Inflammatory macrophage treated with lipopolysaccharide for 1 hour (primary cell): Measurements from ENCODE around the gene NSUN4.
"Not testable (repeated sequence)": the region's sequence is repeated elsewhere in the genome, so short reads cannot be mapped to it uniquely, and the experiment has no call there.

Source experiments
- DNase-seq, 2 donors: peaks; one replicate each; pipeline ENCODE4 v3.0.0-alpha.2; 2020 to 2022

Gene NSUN4

DNA sequence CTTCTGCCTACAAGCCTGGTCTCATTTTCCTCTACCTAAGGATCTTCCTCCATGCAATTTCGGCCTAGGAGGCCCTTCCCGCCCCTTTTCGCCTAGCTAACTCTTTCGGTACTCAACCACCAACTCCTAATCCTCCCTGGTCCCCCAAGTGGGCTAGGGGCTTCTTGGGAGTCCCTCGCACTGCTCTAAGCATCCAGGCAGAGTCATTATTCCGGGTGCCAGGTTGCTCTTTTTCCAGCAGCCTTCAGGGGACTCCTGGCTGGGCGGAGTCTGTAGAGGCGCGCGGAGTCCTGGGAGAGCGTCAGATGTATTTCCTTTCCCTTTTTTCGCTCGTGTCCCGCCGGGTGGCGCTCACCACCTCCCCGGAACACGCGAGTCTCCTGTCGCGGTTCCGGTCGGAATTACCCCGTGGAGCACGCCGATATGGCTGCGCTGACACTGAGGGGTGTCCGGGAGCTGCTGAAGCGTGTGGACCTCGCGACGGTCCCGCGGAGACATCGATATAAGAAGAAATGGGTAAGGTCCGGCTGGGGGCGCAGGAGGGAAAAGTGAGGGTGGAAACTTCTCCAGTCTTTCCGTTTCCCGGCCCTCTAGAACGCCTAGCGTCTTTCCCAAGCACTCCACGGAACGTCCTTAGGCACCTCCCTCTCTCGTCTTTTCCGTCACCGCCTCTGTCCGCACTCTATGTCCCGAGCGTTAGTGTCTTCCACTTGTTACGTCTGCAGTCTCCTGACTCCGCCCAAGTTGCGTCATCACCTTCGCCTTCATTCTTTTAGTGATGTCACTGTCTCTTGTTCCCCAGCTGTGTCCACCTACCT, at the start of gene NSUN4:
TSS of gene NSUN4 (plus strand) at position 404 of the 818 bp plus-strand sequence. CDS start at position 424, 20 bp downstream.
- peak; percentile 92 to 97 for DNase-seq

DNA sequence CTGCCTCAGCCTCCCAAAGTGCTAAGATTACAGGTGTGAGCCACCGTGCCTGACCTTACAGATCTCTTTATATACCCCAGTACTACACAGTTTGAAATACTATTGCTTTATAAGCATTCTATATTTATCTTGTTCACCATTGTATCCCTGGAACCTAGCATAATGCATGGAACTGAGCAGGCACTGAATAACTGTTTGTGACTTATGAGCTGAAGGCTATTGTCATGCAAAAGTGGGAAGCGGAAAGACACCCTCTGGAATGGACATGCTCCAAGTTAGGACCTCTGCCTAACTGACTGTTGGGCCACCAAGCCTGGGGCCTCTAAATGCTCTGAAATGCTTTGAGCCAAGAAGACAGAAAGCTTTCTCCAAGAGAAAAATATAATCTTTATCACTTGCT, 45.3 kb upstream of the NSUN4 start:
- no peak for DNase-seq

DNA sequence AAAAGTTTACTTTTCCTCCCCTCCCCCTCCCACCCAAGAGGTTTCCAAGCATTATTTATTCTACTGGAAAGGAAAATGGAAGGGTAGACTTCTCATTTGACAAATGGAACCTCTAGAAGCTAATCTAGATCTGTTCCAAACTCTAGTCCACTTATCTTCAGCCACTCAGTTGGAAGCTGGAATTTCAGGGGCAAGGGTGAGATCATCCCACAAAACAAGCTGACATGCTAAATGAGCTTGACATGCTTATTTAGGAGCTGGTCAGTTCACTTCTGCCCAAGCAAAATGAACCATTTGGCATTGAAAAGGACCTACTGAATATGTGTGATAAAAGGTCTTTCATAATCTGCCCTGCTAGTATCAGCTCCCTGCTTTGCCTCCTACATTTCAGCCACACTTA, 42.2 kb upstream of the NSUN4 start:
- no peak for DNase-seq

DNA sequence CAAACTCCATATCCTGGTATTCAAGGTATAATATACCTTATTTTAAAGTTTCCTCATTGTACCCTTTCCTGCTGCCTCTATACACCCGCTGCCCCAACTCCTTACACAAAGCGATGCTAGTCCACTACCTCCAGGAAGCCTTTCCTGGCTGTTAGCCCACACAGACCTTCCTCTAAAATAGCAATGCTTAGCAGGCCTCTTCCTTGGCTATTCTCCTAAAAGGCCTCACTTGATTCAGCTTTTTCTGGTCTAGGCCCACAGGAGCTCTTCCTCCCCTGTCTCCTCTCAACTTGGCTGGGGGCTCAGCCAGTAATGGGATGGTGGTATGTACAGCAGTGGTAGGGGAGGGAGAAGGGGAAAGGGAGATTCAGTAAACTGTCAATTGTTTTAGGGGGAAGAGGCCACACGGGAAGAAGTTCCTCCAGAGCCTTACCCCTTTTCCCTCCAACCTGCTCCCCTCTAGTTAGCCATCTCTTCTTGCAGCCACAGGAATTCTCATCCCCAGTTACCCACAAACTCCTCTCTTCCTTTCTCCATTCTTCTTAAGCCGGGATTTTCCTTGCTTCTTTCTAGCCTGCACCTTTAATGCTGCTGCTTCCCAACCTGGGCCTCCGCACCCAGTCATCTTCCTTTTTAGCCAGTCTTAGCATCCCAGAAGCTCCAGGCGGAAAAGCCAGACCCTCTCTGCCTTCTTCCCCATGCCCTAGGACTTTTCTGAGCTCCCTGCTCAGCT, 39.8 kb upstream of the NSUN4 start:
- DNase-seq: no peak

DNA sequence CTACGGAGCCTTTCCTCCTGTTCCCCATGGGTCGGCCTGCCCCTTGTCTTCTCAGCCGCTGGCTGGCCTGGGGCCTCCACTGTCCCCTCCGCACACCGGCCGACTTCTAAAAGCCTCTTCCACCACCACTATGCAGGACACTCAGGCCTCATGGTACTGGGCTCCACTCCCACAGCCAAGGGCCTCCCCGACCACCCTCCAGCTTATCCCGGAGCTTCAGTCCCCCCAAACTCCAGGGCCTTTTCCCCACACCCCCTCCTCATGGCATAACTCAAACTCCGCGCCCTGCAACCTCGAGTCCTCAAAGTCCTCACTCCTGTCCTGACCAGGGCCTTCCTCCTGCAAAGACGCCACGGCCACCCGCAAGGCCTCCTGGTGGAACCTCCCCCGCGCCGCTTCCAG, 39.2 kb upstream of the NSUN4 start:
- no peak for DNase-seq

DNA sequence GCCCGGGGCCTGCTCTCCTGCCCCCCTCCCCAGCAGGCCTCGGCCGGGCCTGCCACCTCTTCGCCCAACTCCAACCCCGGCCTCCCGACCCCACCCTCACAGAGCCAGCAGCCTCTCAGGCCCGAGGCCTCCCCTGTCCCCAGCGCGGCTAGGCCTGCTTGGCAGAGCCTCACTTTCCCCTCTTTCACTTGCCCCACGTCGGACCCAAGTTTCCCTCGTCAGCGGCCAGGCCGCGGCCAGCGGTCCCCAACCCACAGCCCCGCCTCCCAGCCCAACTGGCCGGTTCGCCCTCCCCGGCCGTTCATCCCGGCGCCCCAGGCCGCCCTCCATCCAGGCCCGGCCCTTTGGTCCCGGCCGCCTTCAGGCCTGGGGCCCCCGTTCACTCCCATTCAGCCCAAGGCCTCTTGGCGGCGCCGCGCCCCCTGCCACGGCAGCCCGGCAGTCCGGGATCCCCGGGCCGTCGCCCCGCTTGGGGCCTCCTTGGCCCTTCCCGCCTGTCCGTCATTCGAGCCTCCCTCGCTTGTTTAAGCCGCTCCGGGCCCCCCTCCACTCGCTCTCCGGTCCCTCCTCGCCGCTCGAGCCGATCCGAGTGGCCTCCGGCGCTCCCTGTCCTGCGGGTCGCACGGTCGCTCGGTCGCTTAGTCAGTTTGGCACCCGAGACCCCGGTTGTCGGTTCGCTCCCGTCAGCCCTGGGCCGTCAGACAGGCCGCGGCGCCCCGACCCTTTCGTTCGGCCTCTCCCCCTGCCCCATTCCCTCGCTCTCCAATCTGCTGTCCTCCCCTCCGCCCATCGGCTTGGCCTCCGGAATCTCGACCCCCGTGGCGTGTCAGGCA, 38.6 kb upstream of the NSUN4 start:
- DNase-seq: peak in 1 of 2 donors; percentile 51

DNA sequence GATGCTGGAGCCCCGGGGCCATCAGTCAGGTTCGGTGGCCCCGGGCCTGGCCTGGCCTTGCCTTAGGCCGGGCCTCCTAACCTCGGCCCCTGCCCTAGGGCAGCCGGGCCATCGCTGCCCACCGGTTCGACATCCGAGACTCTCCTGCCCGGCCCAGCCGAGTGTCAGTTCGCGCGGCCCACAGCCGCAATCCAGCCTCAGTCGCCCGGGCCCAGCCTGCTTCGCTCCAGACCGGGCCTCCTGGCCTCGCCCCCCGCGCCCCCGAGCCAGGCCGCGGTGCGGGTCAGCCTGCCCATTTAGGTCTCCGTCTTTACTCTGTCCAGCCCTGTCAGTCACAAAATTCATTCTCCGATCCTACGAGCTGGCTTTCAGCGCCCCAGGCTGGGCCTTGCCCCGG, 38.0 kb upstream of the NSUN4 start:
- DNase-seq: peak in 1 of 2 donors; percentile 11

DNA sequence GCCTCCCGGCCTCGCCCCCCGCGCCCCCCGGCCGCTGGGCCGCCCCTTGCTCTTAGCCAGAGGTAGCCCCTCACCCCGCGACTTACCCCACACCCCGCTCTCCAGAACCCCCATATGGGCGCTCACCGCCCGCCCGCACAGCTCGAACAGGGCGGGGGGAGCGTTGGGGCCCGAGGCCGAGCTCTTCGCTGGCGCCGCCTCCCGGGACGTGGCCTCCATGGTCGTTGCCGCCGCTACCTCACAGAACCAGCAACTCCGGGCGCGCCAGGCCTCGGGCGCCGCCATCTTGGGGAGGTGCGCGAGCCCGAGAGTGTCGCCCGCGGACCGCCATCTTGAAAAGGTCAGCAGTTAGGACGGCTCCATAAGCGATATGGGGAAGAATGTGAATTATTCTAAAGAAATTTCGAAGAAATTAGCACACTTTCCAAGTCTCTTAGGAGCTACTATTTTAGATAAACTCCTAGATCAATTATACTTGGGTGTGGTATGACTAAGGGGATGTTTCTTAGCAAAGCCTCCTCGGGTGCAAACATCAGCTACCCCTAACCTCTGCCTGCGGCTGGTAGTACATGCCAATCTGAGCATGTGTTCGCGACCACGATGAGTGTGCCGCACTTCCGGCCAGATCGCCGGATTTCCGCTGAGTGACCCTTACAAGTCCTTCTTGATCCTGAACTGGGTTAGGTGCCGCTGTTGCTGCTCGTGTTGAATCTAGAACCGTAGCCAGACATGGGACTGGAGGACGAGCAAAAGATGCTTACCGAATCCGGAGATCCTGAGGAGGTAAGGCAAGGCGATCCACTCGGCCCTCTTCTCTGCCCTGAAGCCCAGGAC, 37.4 kb upstream of the NSUN4 start, which contains the start of the genes LRRC41 and UQCRH:
TSS of gene LRRC41 (minus strand) at position 579 of the 834 bp plus-strand sequence. CDS start at position 285, 294 bp downstream.
TSS of gene UQCRH (plus strand) at position 661 of the 834 bp plus-strand sequence. CDS start at position 730, 69 bp downstream.
- DNase-seq: peak; percentile 92 to 98

DNA sequence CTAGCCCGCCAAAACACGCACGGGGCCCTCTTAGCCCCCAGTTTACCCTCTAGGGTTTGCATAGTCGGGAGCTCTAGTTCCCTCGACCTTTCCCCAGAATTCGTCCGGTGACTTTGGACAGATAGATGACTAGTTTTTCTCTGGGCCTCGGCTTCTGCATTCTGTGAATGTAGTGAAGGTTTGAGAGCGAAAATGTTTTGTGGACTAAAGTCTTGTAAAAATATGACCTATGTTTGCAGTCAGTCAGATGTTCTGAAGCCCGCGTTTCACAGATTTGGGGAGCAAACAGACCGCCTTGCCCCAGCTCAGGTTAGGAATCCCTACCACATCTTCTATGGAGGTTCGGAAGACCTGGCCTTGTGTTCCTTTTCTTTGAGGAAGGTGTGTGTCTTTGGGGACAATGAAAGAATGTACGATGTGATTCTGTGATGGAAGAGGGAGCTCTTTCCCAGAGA, 36.7 kb upstream of the NSUN4 start:
- DNase-seq: no peak

DNA sequence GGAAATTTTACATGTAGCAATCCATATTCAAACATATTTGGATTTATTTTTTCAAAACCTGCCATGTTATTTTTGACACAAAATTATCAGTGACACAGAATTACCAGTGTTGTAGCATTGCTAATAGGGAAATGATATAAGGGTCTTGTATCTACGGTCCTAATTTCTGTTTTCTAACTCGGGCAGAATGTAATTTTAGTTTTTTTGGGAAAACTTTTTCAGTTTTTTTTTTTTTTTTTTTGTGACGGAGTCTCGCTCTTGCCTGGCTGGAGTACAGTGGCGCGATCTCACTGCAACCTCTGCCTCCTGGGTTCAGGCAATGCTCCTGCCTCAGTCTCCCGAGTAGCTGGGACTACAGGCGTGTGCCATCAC, 34.5 kb upstream of the NSUN4 start:
- DNase-seq: no peak

DNA sequence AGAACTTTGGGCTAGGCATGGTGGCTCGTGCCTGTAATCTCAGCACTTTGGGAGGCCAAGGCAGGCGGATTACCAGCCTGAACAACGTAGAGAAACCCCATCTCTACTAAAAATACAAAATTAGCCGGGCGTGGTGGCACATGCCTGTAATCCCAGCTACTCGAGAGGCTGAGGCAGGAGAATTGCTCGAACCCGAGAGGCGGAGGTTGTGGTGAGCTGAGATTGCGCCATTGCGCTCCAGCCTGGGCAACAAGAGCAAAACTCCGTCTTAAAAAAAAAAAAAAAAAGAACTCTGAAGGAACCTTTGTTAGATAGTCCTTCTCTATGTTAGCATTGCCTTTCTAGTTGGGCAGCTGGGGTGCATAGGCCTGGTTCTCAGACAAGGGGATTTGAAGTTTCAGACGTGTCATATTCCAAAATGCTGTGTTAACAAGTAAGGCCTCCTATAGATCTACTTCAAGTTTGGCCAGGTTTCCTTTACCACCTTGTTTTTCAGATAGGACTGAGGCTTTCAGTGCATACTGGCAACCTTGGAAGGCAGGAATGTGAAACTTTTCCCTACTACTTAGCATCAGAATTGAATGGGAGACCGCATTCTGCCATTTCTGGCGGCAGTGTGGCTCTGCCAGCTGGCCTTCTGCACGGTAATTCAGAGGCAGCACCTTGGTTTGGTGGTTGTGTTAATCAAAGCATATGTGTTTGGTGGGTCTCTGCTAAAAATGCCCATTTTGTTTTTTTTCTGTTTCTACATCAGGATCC, 31.0 kb upstream of the NSUN4 start:
- DNase-seq: no peak

DNA sequence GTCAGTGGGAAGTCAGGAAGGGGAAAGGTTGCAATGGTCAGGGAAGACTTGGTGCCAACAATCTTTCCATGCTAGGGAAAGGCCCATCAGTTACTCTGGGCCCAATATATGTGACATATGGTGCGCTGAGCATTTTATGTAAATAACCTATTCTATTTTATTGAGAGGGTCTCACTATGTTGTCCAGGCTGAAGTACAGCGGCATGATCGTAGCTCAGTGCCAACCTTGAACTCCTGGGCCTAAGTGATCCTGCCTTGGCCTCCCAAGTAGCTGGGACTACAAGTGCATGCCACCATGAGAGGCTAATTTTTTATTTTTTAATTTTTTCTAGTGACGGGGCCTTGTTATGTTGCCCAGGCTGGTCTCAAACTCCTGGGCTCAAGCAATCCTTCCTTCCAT, 30.3 kb upstream of the NSUN4 start:
- no peak for DNase-seq

DNA sequence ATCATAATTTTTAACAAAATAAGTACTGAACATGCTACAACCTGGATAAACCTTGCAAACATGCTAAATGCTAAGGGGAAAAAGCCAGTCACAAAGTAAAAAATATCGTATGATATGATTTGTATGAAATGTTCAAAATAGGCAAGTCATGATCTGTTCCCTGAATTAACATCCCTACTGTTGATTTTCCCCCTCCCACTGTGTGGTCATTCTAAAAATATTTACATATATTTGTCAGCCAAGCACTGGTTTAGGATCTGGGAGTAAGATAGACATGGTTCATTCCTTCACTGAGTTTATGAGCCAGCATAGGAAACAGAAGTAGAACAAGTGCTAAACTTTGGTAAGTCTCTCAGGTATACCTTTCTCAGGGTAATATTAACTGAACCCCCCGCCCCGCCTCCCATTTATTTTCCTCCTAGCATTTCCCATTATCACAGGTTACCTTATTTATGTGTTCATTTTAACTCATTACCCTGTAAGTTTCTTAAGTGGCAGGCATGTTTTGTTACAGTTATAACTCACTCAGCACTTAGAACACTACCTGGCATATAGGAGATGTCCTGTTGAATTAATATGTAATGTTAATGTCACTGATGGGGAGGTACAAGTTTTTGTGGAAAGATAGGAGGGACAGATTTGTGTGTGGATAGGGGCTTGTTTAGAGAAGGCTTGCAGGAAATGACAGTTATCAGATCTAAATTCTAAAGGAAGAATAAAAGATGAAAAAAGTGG, 24.8 kb upstream of the NSUN4 start:
- DNase-seq: no peak

DNA sequence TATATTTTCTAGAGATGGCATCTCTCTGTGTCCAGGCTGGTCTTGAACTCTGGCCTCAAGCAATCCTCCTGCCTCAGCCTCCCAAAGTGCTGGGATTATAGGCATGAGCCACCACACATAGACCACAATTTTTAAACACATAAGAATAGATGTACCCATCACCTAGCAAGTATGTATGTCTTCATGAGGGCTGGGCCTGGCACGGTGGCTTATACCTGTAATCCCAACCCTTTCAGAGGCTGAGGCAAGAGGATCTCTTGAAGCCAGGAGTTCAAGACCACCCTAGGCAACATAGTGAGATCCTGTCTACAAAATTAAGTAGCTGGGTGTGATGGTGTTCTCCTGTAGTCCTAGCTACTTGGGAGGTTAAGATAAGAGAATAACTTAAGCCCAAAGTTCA, 23.3 kb upstream of the NSUN4 start:
- DNase-seq: no peak

DNA sequence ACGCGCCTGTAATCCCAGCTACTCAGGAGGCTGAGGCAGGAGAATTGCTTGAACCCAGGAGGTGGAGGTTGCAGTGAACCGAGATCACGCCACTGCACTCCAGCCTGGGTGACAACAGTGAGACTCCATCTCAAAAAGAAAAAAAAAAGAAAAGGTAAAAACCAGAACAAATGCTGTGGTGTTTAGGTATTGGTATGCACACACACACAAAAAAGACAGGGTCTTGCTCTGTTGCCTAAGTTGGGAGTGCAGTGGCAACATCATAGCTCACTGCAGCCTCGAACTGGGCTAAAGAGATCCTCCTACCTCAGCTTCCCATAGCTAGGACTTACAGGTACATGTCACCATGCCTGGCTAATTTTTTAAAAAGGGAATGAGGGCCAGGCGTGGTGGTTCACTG, 21.3 kb upstream of the NSUN4 start:
- DNase-seq: not testable (repeated sequence)

DNA sequence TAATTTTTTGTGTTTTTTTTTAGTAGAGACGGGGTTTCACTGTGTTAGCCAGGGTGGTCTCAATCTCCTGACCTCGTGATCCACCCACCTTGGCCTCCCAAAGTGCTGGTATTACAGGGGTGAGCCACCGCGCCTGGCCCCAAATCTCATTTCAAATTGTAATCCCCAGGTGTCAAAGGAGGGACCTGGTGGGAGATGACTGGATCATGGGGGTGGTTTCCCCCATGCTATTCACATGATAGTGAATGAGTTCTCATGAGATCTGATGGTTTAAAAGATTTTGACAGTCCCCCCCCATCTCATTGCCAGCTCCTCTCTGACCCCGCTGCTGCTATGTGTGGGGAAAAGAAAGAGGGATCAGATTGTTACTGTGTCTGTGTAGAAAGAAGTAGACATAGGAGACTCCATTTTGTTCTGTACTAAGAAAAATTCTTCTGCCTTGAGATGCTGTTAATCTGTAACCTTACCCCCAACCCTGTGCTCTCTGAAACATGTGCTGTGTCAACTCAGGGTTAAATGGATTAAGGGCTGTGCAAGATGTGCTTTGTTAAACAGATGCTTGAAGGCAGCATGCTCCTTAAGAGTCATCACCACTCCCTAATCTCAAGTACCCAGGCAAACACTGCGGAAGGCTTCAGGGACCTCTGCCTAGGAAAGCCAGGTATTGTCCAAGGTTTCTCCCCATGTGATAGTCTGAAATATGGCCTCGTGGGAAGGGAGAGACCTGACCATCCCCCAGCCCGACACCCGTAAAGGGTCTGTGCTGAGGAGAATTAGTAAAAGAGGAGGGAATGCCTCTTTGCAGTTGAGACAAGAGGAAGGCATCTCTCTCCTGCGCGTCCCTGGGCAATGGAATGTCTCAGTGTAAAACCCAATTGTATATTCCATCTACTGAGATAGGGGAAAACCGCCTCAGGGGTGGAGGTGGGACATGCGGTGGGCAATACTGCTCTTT, 20.4 kb upstream of the NSUN4 start:
- DNase-seq: not testable (repeated sequence)

DNA sequence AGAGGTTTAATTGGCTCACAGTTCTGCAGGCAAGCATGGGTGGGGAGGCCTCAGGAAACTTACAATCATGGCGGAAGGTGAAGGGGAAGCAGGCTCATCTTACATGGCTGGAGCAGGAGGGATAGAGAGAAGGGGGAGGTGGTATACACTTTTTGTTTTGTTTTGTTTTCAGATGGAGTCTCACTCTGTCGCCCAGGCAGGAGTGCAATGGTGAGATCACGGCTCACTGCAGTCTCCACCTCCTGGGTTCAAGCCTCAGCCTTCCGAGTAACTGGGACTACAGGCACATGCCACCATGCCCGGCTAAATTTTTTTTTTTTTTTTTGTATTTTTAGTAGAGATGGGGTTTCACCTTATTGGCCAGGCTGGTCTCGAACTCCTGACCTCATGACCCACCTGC, 18.4 kb upstream of the NSUN4 start:
- DNase-seq: not testable (repeated sequence)

DNA sequence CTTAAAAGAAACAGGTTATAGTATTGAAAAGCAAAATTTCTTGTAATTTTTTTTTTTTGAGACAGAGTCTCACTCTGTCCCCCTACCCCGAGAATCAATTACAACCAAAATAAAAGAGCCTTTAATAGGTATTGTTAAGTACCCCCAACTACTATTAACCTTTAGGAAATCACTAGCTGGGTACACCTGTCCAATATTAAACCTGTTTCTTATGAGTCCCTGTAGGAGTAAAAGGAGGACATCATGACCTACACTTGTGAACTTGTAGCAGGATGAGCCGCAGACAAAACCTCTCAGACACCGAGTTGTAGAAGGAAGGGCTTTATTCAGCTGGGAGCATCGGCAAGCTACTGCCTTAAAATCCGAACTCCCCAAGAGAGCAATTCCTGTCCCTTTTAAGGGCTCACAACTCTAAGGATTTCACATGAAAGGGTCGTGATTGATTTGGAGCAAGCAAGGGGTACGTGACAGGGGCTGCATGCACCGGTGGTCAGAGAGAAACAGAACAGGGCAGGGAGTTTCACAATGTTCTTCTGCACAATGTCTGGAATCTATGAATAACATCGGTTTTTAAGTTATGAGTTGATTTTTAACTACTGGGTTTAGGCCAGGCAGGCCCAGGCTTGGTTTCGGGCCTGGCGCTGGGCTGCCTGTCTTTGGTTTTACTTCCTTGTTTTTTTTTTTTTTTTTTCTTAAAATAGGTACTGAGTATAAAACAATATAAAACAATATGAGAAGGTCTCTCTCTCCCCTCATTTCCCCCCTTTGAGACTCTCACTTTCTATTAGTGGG, 15.1 kb upstream of the NSUN4 start:
- not testable (repeated sequence) for DNase-seq
